ENCODE measurements around the gene EGF.

GRCh38 chr4:110041735-110042134, 129.1 kb downstream of the EGF start:
- no peak for TF ChIP-seq GATA3 (IDR thresholded peaks at IDR 0.05; ENCODE audit: low read depth, low read length)
- TF ChIP-seq GATA2 (IDR thresholded peaks at IDR 0.05; ENCODE audit: low read depth, low read length) = no peak

Data from SH-SY5Y (cell line).